Activated naive CD4-positive, alpha-beta T cell (primary cell): ENCODE measurements around the gene SPAG5.

Experiments used
- DNase-seq, 4 experiments: peaks; one replicate each; lab custom pipeline; 2025; lab: John Stamatoyannopoulos, UW

SPAG5 gene

DNA sequence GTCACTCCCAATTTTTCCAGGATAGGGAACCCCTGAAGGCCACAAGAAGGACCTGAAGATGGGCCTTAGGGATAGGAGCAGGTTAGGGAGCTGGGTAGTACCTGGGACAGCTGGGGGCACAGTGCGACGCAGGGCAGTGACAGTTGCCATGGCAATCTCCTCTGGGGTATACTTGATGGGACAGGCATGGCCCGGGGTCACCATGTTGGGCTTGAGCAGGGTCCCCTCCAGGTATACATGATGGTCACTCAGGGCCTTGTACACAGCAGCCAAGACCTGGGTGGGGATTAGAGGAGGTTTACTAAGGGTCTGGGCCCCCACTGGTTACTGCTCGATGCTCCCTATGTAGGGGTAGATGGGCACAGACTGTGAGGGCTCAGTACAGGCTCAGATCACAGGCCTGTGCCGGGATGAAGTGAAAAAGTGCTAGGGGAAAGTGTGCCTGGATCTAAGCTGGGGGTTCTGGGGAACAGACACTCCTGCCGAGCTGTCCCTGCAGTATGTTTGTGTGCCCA, 24.8 kb downstream of the SPAG5 start:
- DNase-seq = no peak

DNA sequence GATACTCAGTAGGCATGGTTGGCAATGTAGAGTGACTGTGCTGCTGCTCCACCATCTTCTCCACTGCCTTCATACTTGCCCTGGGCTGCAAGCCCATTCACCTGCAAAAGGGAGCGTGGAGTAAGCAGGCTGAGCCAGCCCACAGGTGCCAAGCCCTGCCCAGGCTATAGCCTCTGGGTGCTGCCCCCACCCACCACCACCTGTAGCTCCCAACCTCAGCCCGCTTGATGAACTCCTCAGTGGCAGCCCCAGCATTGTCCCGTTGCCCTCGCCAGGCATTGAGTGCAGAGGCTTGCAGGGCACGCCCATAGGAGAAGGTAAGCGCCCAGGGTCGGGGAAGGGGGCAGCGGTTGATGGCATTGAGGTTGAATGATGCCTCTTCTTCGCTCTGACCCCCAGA, 25.3 kb downstream of the SPAG5 start:
- DNase-seq = no peak

GRCh38 chr17:28573040-28573380, 25.8 kb downstream of the SPAG5 start:
- no peak for DNase-seq

DNA sequence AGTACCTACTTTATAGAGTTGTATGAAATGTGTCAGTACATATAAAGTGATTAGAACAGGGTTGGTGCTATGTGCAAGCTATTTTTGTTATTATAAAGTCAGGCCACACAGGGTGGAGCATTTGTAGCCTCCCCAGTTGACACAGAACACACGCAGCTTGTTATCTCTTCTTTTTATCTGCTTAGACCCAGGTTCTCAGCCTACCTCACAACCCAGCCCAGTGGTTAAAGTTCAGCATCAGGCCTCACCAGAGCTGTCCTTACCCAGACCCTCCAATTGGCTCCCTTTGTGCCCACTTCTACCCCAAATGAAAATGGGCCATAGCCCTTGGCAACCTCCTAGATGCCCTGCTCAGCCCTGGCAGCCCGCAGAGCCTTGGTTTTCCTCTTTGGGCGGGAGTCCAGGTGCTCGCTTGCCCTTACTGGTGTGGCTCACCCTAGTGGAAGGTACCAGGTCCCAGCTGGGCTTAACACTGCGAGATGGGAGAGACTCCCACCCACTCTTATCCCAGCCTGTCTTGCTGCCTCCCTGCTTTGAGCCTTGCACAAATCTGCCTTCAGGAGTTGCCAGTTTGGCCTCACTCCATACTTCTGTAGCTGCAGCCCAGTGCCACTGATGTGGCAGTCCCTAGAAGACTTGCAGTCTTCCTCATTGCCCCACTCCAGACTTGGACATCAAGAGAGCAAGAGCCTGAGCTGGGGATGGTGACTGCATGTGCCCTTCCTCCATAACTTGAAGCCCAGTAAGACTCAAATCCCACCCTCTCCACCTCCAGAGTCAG, 26.4 kb downstream of the SPAG5 start:
- no peak for DNase-seq

DNA sequence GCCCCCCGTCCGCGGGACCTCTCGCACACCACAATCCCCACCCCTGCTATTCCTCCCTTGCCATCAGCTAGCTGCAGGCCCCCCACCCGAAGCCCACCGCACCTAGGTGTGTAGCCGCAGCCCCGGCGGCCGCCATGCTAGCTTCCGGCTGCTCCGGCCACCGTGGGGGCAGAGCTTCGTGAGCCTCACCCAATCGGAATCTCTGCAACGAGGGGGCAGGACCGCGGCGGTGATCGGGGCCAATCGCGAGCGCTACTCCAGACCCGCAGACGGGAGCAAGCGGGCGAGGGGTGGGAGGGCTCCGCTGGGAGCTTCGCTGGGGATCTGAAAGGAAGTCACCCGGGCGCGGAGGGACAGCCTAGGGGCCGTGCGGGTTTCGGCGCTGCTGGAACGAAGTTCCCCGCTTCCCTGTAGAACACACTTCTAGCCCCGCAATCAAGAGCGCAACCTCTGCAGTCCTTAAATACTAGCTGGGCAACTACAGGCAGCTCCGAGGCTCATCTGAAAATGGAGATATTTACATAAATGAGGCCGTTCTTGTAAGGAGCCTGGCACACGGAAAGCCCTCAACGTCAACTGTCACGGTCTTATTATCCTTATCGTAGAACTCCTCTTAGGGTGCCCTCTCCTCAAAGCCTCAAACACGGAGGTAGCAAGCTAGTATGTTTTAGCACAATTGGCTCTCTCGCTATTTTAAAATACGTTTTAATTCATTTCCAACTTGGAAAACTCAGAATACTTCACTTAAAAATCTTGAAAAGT, 27.3 kb downstream of the SPAG5 start, which contains the start of gene PIGS:
Gene PIGS (minus strand): TSS at position 164 of the 762 bp plus-strand sequence. CDS start 28 bp downstream, at position 136.
- peak; percentile 77 to 83 (median 82) for DNase-seq

GRCh38 chr17:28570716-28571360, 28.0 kb downstream of the SPAG5 start:
- DNase-seq = peak in 3 of 4 experiments; percentile 24 to 34 (median 25)

- no peak for DNase-seq
These were observed 29.4 kb downstream of the SPAG5 start for GRCh38 chr17:28569446-28569845.

GRCh38 chr17:28567604-28568003, 31.2 kb downstream of the SPAG5 start:
- DNase-seq = no peak

GRCh38 chr17:28563475-28563874, 35.4 kb downstream of the SPAG5 start:
- DNase-seq = no peak

- DNase-seq = no peak
These were observed 43.8 kb downstream of the SPAG5 start for GRCh38 chr17:28555022-28555421.

DNA sequence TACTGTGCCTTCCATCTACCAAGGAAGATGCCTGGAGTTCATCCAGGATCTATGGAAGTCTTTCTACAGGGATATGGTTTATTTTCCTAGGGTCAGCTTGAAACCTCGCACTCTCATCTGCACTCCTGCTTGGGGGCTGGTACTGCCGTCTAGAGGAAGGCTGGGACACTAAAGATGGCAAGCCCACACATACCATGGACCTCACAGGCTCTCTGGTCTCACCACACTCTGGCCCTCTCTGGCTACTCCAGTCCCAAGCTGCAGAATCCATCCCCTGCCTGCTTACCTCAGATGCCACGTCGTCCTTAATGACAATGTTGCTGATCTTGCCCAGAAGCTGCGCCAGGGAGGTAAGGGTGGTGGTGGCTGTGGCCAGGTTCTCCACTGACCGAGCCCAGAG, 44.3 kb downstream of the SPAG5 start:
- no peak for DNase-seq

DNA sequence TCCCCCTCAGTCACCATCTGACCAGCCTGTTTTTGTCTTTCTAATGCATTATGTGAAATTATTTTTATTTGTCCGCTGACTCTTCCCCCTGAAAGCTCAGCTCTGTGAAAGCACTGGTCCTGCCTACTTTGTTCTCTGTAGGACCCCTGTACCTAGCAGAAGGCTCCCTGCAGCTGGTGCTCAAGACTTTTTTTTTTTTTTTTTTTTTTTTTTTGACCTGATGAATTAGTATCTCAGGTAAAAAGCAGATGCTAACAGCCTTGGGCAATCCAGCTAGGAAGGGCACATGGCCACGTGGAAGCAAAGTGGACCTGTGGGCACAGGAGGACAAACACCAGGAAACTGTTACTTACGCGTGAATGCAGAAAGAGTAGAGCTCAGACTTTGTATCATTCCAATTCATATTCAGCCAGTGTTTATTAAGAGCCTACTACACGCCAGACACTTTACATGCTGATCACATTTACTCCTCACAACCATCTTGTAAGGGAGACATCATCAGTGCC, 45.8 kb downstream of the SPAG5 start:
- no peak for DNase-seq

- DNase-seq = peak in 3 of 4 experiments; percentile 37 to 77 (median 60)
These were observed 46.4 kb downstream of the SPAG5 start, which contains the start of gene UNC119 for GRCh38 chr17:28552176-28552999. Gene UNC119, minus strand, starts transcription at chr17:28552624. Its CDS starts 67 bp downstream, at chr17:28552557.

- no peak for DNase-seq
These were observed 47.2 kb downstream of the SPAG5 start for GRCh38 chr17:28551421-28552175.

DNA sequence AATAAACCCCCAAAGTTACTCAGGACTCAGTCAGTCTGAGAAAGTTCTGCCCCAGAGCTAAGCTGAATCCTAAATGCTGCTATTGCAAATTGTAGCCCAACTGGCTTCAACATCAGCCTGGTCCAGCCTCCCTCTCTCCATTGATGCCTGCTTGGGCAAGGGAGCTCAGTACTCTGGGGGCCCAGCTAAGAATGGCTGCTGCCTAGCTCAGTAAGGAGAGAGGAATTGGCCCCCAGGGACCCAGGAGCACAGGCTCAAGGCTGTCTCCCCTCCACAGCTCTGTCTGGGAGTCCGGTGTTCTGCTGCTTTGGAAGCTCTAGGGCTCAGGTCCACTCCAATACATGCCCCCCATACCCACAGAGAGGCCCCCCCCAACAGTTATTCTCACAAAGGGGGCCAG, 48.0 kb downstream of the SPAG5 start:
- no peak for DNase-seq

DNA sequence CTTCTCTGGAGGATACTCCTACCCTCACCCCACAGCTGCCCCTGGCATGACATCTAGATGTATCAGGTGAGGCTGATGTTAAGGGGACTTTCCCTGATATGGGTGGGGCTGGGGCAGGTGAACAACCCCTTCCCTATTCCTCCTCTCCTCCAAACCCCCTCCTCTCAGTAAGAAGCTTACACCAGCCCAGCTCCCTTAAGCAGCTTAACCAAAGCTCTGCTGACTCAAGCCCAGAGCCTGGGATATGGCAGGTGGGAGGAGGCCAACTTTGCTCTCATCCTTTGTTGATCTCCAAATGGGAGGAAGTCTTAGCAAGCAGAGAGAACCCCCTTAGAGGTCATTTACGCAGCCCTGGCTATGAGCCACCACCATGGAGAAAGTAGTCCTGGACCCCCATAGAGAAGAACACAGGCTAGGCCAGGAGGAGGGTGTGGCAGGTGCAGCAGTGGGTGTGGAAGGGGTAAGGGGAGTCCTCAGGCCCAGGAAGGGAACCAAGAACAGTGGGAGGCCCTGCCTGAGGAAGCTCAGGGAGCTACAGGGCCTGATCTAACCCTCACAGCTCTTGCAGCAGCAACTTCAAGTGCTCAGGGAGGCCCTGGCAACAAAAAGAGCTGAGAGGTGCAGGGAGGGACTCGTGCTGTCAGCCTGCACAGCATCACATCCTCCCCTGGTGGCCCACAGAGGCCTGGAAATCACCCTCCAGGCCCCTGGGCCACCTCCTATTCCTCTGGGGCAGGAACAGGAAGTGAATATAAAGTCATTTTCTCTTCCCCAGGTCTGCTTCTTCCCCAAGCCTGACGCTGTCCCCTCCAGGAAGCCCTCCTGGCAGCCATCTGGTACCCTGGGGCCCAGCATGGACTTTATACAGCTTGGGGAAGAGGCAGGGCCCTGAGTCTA, 49.3 kb downstream of the SPAG5 start:
- DNase-seq = peak in 3 of 4 experiments; percentile 12 to 29 (median 12)

DNA sequence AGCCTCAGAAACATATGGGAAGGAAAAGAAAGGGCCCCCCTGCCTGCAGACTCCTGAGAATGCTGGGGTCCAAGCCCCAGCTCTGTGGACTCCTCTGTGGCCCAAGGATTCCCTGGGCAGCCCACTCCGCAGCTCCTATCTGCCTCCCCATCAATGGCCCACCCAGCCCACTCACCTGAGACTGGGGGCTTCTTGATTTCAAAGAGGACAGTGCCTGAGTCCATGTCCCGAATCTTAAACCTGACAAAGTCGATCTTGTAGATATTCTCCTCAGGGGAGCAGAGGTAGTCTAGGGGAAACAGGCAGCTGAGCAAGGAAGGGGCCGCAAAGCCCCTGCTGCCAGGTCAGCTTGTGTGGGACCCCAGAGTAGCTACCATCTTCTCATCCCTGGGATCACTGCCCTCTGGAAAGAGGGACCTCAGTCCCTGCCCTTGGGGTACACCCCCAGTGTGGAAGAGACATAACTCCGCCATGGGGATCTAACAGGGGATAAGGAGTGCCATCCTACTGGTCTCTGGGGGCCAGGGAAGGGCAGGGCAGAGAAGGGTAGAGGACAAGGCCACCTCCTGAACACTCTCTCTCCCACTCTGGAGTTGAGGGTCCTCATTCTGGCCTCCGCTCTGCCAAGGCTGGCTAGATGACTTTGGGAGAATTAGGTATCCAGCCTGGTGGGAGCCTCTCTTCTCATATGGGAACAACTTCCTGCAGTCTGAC, 50.3 kb downstream of the SPAG5 start:
- no peak for DNase-seq

DNA sequence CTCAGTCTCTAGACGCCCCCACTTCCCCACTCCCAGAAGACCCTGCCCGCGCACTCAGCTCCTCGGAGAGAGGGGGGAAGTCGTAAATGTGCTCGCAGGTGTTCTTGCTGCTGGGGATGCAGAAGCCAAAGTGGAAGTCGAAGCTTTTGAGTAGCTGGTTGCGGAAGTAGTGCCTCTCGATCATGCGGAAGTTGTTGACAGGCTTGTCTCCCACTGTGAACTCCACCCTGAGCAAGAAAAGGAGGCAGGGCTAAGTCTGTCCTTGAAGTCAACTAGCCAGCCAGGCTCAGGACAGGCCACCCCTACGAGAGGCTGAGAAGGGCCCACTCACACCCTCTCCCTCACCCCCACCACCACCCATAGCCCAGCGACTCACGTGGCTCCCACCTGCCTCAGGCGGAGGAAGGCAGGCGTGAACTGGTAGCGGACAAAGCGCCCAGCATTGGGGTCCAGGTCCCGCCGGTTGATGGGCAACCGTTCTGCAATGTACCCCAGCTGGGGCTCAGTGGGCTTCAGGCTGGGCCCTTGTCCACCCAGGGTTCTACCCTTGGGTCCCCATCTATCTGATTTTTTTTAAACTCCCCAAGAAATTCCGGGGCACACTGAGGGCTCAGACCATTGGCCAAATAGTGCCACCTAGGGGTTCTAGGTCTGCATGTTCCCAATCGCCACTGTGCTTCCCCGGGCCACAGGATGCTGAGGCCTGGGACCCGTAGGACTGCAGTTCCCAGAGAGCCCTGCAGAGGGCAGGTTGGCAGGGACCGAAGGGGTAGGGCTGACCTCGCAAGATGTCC, 51.0 kb downstream of the SPAG5 start:
- DNase-seq = peak; percentile 16 to 39 (median 26)
